OCI-LY3 (cell line): ENCODE measurements around the gene DNM1.

Experiments
- H2AFZ ChIP-seq: fragments of 200-600, 300-600 bp; shearing (Covaris generic); 2 replicates; pipeline ENCODE4 v1.6.0; 2014; ENCODE audit warnings: antibody characterized with exemption, low read depth, low read length
- H3K27ac ChIP-seq: fragments of 200-600, 300-600 bp; sonication (generic); 2 replicates; pipeline ENCODE4 v1.5.1; 2014; ENCODE audit warnings: mild to moderate bottlenecking, low read length, moderate library complexity, mixed read lengths
- H3K27me3 ChIP-seq: fragments of 200-600, 300-600 bp; sonication (generic); 2 replicates; pipeline ENCODE4 v1.6.1; 2014; ENCODE audit warnings: low read depth, low read length, mixed read lengths
- H3K36me3 ChIP-seq: fragments of 200-600, 300-600 bp; sonication (generic); replicated peaks from 2 replicates; pipeline ENCODE3; 2014; ENCODE audit warnings: low read depth, low read length, mixed read lengths
- H3K4me1 ChIP-seq: fragments of 300-600, 200-600 bp; sonication (generic); 2 replicates; pipeline ENCODE4 v1.6.1; 2014; ENCODE audit warnings: low read length, mixed read lengths
- H3K4me2 ChIP-seq: fragments of 200-600, 300-600 bp; sonication (generic); 2 replicates; pipeline ENCODE4 v1.6.1; 2014; ENCODE audit warnings: low read length, mixed read lengths
- H3K4me3 ChIP-seq: fragments of 300-600, 200-600 bp; sonication (generic); 2 replicates; pipeline ENCODE4 v1.5.1; 2014; ENCODE audit warnings: antibody characterized with exemption, mild to moderate bottlenecking, low read length, moderate library complexity
- H3K79me2 ChIP-seq: fragments of 300-600, 200-600 bp; shearing (Covaris generic); 2 replicates; pipeline ENCODE4 v1.6.1; 2014; ENCODE audit warnings: mild to moderate bottlenecking, low read length, mixed read lengths
- H3K9ac ChIP-seq: fragments of 300-600, 200-600 bp; shearing (Covaris generic); 2 replicates; pipeline ENCODE4 v1.6.0; 2014; ENCODE audit warnings: mild to moderate bottlenecking, low read length, moderate library complexity
- H3K9me3 ChIP-seq: fragments of 200-600, 300-600 bp; shearing (Covaris generic); 2 replicates; pipeline ENCODE4 v1.6.1; 2014; ENCODE audit warnings: low read length, mixed read lengths; ENCODE audit not compliant: insufficient read depth
- H4K20me1 ChIP-seq: fragments of 200-600, 300-600 bp; sonication (generic); 2 replicates; pipeline ENCODE4 v1.6.1; 2016; ENCODE audit warnings: low read length, mixed read lengths; ENCODE audit not compliant: insufficient read depth
- EZH2phosphoT487 ChIP-seq: fragments of 200-600 bp; shearing (Covaris generic); IDR thresholded peaks from 2 replicates; pipeline ENCODE4 v1.6.1; 2018; ENCODE audit warnings: antibody characterized with exemption, mixed run types, low read depth
- TF ChIP-seq, protein P1 (sequence below): fragments of 200-600, 300-600 bp; sonication (generic); IDR thresholded peaks from 2 replicates; pipeline ENCODE4 v1.5.1; 2014; ENCODE audit warnings: antibody characterized with exemption, low read length, low read depth

Gene DNM1

DNA sequence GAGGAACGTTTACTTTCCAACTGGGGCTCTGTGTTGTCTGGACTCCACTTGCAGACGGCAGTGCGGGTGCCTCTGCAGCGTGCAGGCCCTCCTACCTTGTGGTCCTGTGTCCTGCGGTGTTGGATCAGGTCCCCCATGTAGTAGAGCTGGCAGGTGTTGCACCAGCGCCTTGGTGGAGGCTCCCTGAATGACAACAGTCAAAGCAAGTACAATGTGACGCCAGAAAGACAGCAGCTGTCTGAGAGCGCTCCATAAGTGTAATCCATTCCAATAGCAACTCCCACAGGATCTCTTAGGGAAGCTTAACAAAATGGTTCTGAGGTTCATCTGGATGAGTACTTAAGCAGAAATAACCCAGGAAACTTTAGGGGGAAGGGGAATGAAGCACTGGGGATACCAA, 33.3 kb upstream of the DNM1 start:
- H3K36me3 ChIP-seq, result peaks cover 38% of the 10 kb centered on the region
- no peaks in the 10 kb centered on the region for H3K9me3 ChIP-seq
- H3K4me2 ChIP-seq, result no peak overlapping the region
- no peak overlapping the region for H3K9ac ChIP-seq
- H2AFZ ChIP-seq, result no peak overlapping the region
- H3K4me1 ChIP-seq, result no peaks in the 10 kb centered on the region
- H3K4me3 ChIP-seq, result no peak overlapping the region
- H3K79me2 ChIP-seq, result no peaks in the 10 kb centered on the region
- no peaks in the 10 kb centered on the region for H4K20me1 ChIP-seq
- H3K27ac ChIP-seq, result no peak overlapping the region
- TF ChIP-seq, protein P1, sequence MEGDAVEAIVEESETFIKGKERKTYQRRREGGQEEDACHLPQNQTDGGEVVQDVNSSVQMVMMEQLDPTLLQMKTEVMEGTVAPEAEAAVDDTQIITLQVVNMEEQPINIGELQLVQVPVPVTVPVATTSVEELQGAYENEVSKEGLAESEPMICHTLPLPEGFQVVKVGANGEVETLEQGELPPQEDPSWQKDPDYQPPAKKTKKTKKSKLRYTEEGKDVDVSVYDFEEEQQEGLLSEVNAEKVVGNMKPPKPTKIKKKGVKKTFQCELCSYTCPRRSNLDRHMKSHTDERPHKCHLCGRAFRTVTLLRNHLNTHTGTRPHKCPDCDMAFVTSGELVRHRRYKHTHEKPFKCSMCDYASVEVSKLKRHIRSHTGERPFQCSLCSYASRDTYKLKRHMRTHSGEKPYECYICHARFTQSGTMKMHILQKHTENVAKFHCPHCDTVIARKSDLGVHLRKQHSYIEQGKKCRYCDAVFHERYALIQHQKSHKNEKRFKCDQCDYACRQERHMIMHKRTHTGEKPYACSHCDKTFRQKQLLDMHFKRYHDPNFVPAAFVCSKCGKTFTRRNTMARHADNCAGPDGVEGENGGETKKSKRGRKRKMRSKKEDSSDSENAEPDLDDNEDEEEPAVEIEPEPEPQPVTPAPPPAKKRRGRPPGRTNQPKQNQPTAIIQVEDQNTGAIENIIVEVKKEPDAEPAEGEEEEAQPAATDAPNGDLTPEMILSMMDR, result no peak
- no peak for TF ChIP-seq EZH2phosphoT487
- H3K27me3 ChIP-seq, result no peaks in the 10 kb centered on the region

DNA sequence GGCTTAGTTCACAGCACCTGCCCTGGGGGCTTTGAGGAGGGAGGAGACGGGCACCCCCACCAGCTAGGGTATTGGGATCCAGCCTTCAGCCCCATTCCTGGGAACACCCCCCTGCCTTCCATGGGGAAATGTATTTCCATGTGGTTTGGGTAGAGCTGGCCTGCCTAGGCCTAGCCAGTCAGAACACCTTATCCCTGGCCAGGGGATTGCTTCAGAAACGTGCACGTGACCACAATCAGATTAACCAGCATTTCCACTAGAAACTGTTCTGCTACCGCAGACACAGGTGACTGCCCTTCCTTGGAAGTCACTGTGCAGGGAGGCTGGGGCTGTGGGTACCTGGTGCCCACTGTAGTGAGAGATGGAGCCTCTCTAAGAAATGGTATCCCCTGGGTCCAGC, 29.1 kb upstream of the DNM1 start:
- Histone ChIP-seq H2AFZ (no peak overlapping the region), H4K20me1 (no peaks in the 10 kb centered on the region), H3K79me2 (no peaks in the 10 kb centered on the region), H3K4me1 (no peaks in the 10 kb centered on the region), H3K9ac (no peak overlapping the region), H3K27me3 (no peaks in the 10 kb centered on the region), H3K27ac (no peak overlapping the region), H3K4me2 (no peak overlapping the region), H3K36me3 (peaks cover 26% of the 10 kb centered on the region), H3K4me3 (no peak overlapping the region), H3K9me3 (no peaks in the 10 kb centered on the region)
- TF ChIP-seq, protein P1, result no peak
- TF ChIP-seq EZH2phosphoT487, result no peak

DNA sequence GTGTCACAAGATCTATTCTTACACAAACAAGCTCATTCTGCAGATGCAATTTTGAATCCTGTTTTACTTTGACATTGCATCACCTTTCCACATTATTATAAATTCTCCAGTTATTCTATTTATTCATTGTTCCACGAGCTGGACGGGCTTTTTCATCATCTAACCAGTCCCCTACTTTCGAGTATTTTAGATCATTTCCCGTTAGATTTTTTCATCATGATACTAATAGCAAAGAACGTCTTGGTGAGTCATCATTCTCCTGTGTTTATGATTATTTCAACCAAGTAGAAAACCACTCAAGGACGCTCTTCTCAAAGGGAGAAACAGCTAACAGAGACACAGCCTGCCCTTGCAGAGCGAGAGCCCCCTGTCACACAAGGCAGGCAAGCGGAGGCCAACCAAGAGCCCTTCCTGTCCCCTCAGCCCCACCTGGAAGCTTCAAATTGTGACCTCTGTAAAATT, 28.0 kb upstream of the DNM1 start:
- Histone ChIP-seq H3K27ac (no peak overlapping the region), H3K4me3 (no peak overlapping the region), H4K20me1 (no peaks in the 10 kb centered on the region), H3K4me2 (no peak overlapping the region), H3K9ac (no peak overlapping the region), H3K4me1 (no peaks in the 10 kb centered on the region), H2AFZ (no peak overlapping the region), H3K27me3 (no peaks in the 10 kb centered on the region), H3K79me2 (no peaks in the 10 kb centered on the region), H3K36me3 (peaks cover 27% of the 10 kb centered on the region), H3K9me3 (no peaks in the 10 kb centered on the region)
- TF ChIP-seq EZH2phosphoT487, result no peak
- TF ChIP-seq, protein P1, result no peak

DNA sequence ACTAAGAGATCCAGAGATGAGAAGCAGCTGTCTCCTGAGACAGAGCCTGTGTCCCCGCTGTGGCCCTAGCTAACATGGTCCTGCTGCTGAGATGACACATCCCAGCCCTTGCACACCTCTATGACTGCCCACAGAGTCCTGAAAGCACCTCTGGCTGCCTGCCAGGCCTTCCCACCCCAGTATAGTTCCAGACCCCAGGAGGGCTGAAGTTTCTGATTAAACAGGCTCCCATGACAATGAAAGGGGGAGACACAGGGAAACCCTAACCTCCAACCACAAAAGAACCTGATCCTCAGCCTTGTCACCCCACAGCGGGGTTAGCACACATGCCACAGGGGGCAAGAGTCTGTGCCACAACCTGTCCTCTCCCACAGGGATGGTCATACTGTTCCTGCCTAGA, 27.5 kb upstream of the DNM1 start:
- Histone ChIP-seq H3K27me3 (no peaks in the 10 kb centered on the region), H3K4me1 (no peaks in the 10 kb centered on the region), H3K9me3 (no peaks in the 10 kb centered on the region), H3K36me3 (peaks cover 32% of the 10 kb centered on the region), H3K79me2 (no peaks in the 10 kb centered on the region), H3K27ac (no peak overlapping the region), H4K20me1 (no peaks in the 10 kb centered on the region), H3K9ac (no peak overlapping the region), H2AFZ (no peak overlapping the region), H3K4me3 (no peak overlapping the region), H3K4me2 (no peak overlapping the region)
- TF ChIP-seq EZH2phosphoT487, result no peak
- TF ChIP-seq, protein P1, result no peak
